Measurements from ENCODE around the gene IFNL4. TPM values are rescaled to one million over a fixed set of nuclear protein-coding genes. Genes with fewer than 3 reads are reported as not detected.

Gene IFNL4
- total RNA-seq, 1 experiment from 2014 or later, result not detected

DNA sequence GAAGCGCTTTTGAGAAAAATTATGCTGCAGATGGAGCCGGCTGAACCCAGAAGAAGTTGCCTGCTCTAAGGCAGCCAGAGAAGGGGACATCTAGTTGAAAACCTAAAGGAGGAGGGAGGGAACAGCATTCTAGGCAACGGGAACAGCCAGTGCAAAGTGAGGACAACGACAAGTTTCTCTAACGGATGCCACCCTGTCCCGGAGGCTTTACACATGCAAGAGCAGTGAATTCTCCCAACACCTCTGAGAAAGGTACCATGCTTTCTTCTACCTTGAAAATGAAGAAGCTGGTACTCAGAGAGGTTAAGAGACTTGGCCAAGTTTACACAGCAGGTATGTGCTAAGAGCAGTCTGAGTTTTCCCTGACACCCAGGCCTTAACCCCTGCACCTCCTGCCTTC is 9.7 kb downstream of the IFNL4 start:
- peaks cover 30% of the 10 kb centered on the region for H3K27me3 Mint-ChIP-seq (ENCODE audit: unreplicated experiment)
- H3K9me3 Mint-ChIP-seq (ENCODE audit: low read depth, unreplicated experiment), result no peaks in the 10 kb centered on the region
- peaks cover 12% of the 10 kb centered on the region for H3K4me1 Mint-ChIP-seq (ENCODE audit: low read depth, unreplicated experiment)
- H3K27ac Mint-ChIP-seq (ENCODE audit: unreplicated experiment), result no peak overlapping the region
- no peak overlapping the region for H3K4me3 Mint-ChIP-seq (ENCODE audit: low read depth, unreplicated experiment)
- CTCF ChIA-PET, result interaction anchor here (0.5 kb wide), 1 partner anchor 13 kb away, joined by 6 read pairs; no protein-coding TSS in a partner anchor
- TF ChIP-seq, protein P1, sequence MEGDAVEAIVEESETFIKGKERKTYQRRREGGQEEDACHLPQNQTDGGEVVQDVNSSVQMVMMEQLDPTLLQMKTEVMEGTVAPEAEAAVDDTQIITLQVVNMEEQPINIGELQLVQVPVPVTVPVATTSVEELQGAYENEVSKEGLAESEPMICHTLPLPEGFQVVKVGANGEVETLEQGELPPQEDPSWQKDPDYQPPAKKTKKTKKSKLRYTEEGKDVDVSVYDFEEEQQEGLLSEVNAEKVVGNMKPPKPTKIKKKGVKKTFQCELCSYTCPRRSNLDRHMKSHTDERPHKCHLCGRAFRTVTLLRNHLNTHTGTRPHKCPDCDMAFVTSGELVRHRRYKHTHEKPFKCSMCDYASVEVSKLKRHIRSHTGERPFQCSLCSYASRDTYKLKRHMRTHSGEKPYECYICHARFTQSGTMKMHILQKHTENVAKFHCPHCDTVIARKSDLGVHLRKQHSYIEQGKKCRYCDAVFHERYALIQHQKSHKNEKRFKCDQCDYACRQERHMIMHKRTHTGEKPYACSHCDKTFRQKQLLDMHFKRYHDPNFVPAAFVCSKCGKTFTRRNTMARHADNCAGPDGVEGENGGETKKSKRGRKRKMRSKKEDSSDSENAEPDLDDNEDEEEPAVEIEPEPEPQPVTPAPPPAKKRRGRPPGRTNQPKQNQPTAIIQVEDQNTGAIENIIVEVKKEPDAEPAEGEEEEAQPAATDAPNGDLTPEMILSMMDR (IDR thresholded peaks at IDR 0.05; ENCODE audit: unreplicated experiment), result no peak
- intact Hi-C loops (cut with micrococcal nuclease; ENCODE audit: unreplicated experiment), result no loop called here
- no peak for DNase-seq
- peaks cover 7% of the 10 kb centered on the region for H3K36me3 Mint-ChIP-seq (ENCODE audit: insufficient read depth, unreplicated experiment)
- no TSS peak for BruUV-seq (replicated peaks)

DNA sequence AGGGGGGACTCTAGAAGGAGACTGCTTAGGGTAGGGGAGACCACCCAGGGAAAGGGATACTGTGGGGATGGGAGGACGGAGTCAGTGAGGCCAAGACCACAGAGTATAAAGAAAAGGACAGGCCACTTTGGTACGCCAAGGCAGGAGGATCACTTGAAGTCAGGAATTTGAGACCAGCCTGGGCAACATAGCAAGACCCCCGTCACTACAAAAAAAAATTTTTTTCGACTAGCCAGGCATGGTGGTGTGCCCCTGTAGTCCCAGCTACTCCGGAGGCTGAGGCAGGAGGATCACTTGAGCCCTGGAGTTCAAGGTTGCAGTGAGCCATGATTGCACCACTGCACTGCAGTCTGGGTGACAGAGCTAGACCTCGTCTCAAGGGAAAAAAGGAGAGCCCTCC is 10.4 kb downstream of the IFNL4 start:
- TF ChIP-seq, protein P1 (IDR thresholded peaks at IDR 0.05; ENCODE audit: unreplicated experiment), result no peak
- CTCF ChIA-PET, result interaction anchor here (0.6 kb wide), 2 partner anchors 9 to 66 kb away, joined by 3 to 5 read pairs; no protein-coding TSS in a partner anchor
- Mint-ChIP-seq H3K27me3 (ENCODE audit: unreplicated experiment) (peaks cover 22% of the 10 kb centered on the region), H3K36me3 (ENCODE audit: insufficient read depth, unreplicated experiment) (peaks cover 7% of the 10 kb centered on the region), H3K27ac (ENCODE audit: unreplicated experiment) (peak overlapping the region; percentile 69), H3K4me3 (ENCODE audit: low read depth, unreplicated experiment) (peak overlapping the region; percentile 37), H3K9me3 (ENCODE audit: low read depth, unreplicated experiment) (no peaks in the 10 kb centered on the region), H3K4me1 (ENCODE audit: low read depth, unreplicated experiment) (peaks cover 12% of the 10 kb centered on the region)
- BruUV-seq (replicated peaks), result no TSS peak
- no peak for DNase-seq
- intact Hi-C loops (cut with micrococcal nuclease; ENCODE audit: unreplicated experiment), result no loop called here

DNA sequence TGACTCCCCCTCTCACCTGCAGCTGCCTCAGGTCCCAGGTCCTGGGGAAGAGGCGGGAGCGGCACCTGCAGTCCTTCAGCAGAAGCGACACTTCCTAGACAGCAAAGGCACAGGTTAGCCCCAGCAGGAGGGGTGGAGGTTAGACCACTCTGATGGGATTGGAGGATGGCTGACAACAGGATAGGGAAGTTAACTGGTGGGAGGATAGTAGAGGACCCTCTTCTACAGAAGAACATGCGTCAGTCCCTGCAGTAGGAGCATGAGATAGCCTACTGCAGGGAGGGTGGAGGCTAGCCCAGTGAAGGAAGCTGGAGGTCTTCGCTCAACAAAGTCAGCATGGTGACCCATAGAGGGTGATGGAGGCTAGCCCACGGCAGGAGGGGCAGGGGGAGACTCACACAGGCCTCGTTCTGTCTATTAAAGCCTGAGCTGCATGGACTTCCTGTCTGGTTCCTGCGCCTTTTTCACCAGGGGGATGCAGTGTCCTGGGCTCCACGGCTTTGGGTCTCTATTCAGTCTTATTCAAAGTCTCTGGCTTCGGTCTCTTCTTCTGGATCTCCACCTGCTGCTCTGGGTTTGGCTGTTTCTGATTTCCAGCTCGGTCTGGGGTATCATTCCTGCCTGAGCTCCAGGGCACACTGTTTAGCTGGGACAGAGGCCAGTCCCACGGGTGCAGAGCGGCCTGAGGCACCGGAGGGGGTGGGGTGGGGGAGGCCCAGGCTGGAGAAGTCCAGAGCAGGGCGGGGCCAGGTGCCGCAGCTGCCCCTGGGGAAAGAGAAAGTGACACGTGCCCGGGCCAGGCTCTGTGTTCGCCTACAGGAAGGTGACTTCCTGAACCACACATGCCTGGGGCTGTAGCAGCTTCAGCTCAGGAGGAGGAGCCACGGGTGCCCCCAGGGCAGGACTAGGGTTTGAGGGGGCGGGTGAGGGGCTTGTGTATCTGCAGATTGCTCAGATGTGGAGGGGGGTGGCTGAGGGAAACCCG is 11.2 kb downstream of the IFNL4 start:
- peaks cover 12% of the 10 kb centered on the region for H3K4me1 Mint-ChIP-seq (ENCODE audit: low read depth, unreplicated experiment)
- H3K36me3 Mint-ChIP-seq (ENCODE audit: insufficient read depth, unreplicated experiment), result peaks cover 7% of the 10 kb centered on the region
- no peaks in the 10 kb centered on the region for H3K9me3 Mint-ChIP-seq (ENCODE audit: low read depth, unreplicated experiment)
- H3K27me3 Mint-ChIP-seq (ENCODE audit: unreplicated experiment), result peaks cover 21% of the 10 kb centered on the region
- TF ChIP-seq, protein P1 (IDR thresholded peaks at IDR 0.05; ENCODE audit: unreplicated experiment), result no peak
- BruUV-seq (replicated peaks), result no TSS peak
- DNase-seq, result peak; percentile 92
- CTCF ChIA-PET, result interaction anchor here (0.6 to 0.7 kb wide), 3 partner anchors 10 to 1293 kb away, joined by 3 to 5 read pairs (median 3); no protein-coding TSS in a partner anchor
- intact Hi-C loops (cut with micrococcal nuclease; ENCODE audit: unreplicated experiment), result no loop called here
- peak overlapping the region; percentile 69 for H3K27ac Mint-ChIP-seq (ENCODE audit: unreplicated experiment)
- peak overlapping the region; percentile 37 for H3K4me3 Mint-ChIP-seq (ENCODE audit: low read depth, unreplicated experiment)

DNA sequence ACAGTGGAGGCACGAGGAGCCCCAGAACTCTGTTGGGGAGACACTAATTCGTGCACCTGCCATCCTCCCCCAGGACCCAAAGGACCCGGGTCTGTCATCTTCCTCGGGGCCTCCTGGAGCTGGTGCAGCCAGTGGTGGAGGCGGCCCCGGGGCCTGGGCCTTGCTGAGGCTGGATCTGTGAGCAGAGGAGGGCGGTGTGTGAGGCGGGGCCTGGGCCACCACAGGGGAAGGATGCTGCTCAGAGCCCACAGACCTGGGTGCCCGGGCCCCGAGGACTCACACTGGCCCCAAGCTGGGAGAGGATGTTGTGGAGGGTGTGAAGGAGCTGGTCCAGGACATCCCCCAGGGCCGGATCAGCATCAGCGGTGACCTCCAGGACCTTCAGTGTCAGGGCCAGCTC is 12.1 kb downstream of the IFNL4 start:
- Mint-ChIP-seq H3K4me3 (ENCODE audit: low read depth, unreplicated experiment) (no peak overlapping the region), H3K9me3 (ENCODE audit: low read depth, unreplicated experiment) (no peaks in the 10 kb centered on the region), H3K36me3 (ENCODE audit: insufficient read depth, unreplicated experiment) (peaks cover 7% of the 10 kb centered on the region), H3K27ac (ENCODE audit: unreplicated experiment) (no peak overlapping the region), H3K27me3 (ENCODE audit: unreplicated experiment) (peaks cover 22% of the 10 kb centered on the region), H3K4me1 (ENCODE audit: low read depth, unreplicated experiment) (peaks cover 12% of the 10 kb centered on the region)
- DNase-seq, result no peak
- BruUV-seq (replicated peaks), result no TSS peak
- TF ChIP-seq, protein P1 (IDR thresholded peaks at IDR 0.05; ENCODE audit: unreplicated experiment), result no peak
- CTCF ChIA-PET, result interaction anchor here (0.7 kb wide), 2 partner anchors 39 to 724 kb away, joined by 3 to 6 read pairs; no protein-coding TSS in a partner anchor
- intact Hi-C loops (cut with micrococcal nuclease; ENCODE audit: unreplicated experiment), result no loop called here

Measured in Calu3 (cell line).